Forelimb muscle (tissue), 1 donor: Measurements from ENCODE around the gene SMARCA2. TPM values are rescaled to one million over a fixed set of nuclear protein-coding genes. Genes with fewer than 3 reads are reported as not detected.

Source experiments
- DNase-seq: peaks from one replicate; pipeline ENCODE4 v3.0.0-alpha.2; 2013; ENCODE audit warnings: low read depth
- polyA plus RNA-seq: library from polyadenylated mRNA; unstranded; fragments of 120-200 nt; gene quantifications from one replicate; pipeline ENCODE4 v1.2.1, GENCODE V29; 2013; ENCODE audit not compliant: insufficient read length

The SMARCA2 gene
- polyA plus RNA-seq, 1 donor, result 75.9 TPM

DNA sequence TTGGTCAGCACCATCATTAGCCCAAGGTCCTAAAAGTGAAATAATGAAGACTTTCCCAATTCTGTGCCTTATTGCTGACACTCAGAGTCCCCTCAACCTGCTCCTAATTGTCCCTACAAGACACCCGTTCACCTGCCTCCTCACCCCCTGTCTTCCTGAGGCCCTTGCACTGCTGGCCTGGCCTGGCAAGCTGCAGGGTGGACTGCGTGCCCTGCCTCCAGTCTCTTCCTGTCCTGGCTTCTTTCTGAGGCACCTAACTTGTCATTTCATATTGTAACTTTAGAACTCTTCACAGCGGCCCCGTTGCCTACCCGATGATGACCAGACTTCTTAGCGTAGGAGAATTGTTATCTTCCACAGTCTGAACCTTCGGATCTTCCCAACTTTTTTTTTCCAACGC, 153.9 kb downstream of the SMARCA2 start:
- DNase-seq, result no peak

DNA sequence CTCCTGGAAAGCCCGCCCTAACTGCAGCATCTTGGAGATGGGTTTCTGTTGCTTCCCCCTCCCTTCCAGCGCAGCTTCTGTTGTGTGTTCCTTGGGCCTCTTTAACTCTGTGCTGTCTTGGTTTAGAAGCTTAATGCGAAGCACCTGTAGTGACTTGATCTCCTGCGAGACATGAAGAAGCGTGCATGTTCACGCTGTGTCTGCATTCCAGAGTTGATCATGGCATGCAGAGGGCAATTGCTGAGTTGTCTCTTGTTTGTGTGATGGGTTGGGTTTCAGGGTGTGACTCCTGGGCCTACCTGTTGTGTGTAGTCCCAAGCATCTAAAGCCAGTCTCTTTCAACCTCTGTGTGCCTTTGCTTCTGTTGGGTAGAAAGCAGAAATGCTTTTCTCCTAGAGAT, 155.6 kb downstream of the SMARCA2 start:
- DNase-seq, result no peak

DNA sequence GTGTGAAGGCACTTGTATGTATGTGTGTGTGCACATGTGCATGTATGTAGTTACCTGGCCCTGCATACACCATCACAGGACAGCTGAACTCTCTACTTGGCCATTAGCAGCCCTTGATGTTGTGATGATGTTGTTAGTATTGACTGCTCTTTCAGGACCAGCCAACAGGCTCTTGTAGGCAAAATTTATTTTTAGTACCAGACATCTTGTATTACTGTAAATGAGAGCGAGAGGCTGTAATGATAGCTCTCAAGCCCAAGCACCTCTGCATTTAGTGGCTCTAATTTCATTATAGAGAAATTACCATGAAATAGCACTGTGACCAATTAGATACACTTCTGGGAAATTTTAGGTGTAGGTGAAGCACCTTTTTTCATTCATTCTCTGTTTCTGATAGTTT, 158.0 kb downstream of the SMARCA2 start:
- no peak for DNase-seq

DNA sequence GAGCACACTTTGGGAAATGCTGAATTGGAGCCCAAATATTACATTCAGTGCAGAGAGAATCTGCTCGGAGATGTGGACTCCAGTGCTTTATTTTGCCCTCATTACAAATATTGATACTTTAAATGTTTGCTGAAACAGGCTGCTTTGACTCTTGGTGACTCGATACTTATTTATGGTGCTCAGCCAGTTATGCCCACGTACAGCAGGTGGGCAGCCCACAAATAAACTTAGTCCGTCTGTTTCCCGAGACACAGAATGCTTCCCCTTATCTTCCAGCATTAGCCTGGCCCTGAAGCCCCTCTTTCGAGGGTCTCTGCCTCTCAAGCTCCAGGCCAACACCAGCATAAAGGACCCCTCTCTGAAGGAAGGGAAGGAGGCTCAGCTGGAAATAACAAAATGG, 158.7 kb downstream of the SMARCA2 start:
- DNase-seq, result no peak

DNA sequence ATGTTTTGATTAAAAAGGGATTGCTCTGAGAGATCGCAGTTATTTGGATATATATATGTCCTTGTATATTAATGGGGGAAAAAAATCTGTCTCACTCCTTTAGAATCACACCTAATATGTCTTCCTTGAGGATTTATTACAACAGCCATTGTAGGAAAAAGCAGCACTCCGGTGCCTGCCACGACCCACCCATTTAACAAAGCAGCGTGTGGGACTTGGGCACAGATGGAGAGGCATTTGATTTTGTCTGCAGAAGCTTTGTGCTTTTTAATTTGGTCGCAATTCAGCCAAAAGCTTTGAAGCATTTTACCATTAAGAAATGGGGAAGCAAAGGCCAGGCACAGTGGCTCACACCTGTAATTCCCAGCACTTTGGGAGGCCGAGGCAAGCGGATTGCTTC, 159.2 kb downstream of the SMARCA2 start:
- DNase-seq, result no peak

DNA sequence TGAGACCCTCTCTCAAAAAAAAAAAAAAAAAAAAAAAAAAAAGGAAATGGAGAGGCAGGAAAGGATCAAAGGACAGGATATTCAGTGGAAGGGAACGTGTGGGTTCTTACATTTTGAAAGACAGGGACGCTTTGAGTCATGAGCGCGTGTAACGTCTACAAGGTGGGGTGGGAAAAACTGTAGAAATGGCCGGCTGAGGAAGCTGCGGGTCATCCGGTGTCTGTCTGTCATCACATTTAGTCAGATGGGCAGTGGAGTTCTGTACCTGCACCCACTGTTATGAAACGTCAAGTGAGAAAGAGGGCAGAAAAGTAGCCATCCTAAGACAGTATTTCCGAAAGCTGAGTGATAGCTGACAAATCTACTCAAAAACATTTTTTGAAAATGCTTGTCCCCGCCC, 159.8 kb downstream of the SMARCA2 start:
- no peak for DNase-seq

DNA sequence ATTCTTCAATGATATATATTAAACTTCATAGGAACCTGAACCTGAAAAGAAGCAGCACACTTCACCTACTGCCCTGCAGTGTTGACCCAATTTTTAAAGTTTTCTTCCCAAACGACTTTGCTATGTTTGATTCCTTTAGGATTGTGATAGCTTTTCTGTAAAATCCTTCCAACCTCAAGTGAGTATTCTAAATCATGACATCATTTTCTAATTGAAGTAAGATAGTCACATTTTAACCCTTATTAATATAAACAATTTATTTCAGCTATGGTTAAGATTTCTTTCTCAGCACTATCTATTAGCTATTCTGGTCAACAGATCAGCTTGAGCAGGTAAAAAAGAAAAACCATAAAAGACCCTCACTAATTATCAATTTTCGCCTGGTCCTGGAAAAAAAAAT, 162.0 kb downstream of the SMARCA2 start:
- DNase-seq, result no peak

DNA sequence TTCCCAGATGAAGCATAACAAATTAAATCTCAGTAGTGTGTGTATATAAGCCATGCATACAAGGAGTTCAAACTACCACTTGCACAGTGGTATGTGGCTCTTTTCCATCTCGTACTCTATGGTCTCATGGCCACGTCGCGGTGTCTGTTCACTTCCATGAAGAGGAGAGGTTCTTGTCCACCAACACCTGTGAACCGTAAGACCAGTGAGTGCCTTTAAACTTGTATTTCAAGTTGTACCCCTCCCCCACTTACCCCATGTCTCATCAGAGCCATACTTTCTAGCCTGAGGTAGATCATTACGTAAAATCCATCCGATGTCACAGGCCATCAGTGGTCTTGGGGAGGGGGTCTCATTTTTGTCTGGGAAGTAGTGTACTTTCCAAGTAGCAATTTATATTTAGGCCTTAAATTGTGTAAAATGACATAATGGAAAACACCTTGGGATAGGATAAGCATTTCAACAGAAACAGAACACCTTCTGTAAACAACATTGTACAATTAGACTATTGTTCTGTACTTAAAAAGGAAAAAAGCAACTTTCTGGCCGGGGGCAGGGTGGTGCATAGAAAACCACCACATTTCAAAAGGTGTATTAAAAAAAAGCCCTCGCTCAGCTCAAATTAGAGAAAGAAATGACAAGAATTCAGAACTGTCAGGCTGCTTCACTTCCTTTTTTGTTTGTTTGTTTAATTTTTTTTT, 163.0 kb downstream of the SMARCA2 start:
- DNase-seq, result no peak

DNA sequence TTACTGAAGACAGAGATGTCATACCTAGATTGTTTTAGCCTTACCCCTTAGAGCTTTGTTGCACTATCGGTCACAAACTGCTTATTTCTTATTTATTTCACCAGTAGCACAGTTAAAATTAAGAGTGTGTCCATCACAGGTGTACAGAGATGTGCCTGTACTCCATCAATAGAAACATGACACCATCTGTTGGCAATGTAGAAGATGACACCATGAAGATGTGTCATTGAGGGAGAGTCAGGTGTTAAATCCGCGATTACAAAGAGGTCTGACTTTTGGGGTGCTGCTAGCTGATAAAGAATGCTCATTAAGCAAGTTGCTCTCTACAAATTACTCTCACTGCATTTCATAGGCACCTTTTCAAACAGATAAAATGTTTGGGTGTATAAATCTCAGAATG, 164.4 kb downstream of the SMARCA2 start:
- no peak for DNase-seq

DNA sequence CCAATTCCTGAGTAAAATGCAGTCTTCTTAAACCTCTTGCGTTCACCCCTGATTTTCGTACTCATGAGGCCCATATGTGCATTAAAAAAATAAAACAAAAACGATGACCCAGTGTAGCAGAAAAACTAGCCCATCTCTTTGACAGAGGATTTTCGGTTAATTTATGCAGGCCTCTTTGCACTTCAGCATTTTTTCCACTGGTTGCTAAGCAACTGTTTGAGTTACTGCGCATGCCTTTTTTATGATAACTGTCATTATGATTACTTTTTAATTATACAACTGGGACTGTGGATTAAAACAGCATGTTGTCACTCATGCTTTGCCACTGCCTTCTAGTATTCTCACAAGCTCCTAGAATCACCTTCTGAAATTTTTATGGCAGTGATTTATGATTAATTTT, 165.0 kb downstream of the SMARCA2 start:
- no peak for DNase-seq

DNA sequence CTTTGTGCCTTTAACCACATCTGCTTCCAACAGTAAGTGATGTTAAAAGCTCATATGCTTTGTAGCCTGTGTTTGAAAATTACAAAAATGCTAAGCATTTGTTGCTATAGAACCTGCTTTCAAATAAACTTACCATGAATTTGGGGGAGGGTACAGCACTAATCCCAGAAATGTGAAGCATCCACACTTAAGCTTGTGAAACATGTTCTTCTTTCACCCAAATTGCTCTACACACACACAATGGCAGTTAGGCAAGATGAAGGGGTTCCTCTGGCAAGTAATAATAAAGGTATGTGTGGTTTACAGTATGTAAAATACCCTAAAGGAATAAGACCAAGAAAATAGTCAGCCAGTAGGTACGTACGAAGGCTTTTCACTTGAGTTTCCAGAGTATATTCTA, 165.6 kb downstream of the SMARCA2 start:
- no peak for DNase-seq

DNA sequence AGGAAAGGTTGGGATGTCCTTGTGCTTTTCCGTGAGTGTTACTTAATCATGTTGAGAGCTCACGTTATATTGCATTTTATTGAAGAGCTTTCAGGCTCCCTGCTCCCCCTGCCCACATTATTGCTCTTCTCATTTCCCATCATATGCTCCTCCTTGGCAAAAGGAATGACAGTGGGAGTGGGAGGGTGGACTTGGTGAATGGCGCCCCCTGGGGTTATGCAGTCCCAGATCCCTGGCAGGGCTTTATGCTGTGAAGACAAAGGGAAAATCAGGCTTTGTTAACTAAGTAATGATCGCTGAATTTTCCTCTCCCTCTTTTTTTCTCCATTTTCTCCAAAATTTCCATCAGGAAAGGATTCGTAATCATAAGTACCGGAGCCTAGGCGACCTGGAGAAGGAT, 166.6 kb downstream of the SMARCA2 start:
- DNase-seq, result no peak

DNA sequence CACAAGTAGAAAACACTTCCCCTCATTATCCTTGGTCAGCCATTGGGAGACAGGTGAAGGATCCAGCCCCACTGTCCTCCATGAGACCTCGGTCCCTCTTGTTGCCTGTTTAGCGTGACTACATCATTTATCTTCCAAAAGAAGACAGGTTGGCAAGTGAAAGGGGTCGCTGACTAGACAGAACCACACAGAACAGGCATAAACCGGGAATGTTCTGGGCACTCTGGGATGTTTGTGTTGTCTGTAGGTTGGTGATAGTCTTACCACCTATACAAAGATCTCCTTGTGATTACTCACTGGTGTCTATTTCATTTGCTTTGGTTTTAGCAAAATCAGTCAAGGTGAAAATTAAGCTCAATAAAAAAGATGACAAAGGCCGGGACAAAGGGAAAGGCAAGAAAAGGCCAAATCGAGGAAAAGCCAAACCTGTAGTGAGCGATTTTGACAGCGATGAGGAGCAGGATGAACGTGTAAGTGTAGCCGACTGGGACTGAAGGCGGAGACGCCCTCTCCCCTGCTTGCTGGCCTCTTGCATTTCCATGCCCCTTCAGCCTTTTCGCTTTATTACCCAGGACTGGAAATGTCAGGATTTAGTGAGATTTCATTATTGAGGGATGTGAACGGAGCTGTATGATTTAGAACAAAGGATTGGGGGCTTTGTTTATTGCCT, 175.9 kb downstream of the SMARCA2 start:
- no peak for DNase-seq

DNA sequence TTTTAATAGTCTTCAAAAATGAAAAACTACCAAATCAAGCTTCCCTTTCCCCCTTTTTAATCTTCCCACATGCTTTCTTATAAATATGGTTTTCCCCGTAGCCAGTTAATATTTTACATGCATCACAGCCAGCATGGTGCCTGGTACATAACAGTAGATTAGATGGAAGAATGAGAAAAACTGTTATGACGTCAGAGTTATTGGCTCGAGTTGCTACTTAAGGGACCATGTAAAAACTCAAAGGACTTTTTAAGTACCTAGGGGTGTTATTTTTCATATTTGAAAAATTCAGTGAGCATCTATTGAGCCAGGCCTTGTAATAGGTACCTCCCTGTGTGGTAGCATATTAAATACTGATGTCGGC, 176.4 kb downstream of the SMARCA2 start:
- DNase-seq, result no peak

DNA sequence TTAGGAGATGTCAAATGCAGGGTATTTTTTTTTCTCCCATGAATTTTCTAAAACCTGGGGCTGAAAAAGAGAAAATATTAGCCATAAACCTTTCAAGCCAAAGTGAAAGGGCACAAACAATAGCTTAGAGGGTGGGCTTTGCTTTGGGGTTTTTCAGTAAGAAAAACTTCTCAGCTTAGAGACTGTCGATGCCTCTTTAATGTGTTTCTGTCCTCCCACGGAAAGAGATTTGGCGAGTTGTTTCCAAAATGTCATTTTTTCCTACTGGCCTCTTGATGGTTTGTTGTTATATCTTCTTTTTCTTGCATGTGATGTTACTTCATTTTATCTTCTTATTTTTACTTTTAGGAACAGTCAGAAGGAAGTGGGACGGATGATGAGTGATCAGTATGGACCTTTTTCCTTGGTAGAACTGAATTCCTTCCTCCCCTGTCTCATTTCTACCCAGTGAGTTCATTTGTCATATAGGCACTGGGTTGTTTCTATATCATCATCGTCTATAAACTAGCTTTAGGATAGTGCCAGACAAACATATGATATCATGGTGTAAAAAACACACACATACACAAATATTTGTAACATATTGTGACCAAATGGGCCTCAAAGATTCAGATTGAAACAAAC, 177.3 kb downstream of the SMARCA2 start:
- peak; percentile 13 for DNase-seq

DNA sequence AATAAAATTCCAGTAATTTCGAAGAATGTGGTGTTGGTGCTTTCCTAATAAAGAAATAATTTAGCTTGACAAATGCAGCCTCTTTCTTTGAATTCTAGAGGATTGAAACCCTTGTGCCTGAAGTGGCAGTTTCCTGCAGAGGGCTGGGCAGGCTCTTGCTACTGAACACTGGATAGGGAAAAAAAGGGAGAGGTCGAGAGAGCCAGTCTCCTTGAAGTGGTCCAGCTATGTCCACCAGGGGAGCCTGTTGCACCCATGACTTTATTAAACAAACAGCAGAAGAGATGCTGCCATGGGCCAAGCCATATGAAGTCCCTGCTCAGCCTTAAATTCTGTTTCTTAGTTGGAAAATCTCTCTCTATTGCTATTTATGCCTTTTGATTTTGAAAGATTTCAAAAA, 178.4 kb downstream of the SMARCA2 start:
- DNase-seq, result no peak

DNA sequence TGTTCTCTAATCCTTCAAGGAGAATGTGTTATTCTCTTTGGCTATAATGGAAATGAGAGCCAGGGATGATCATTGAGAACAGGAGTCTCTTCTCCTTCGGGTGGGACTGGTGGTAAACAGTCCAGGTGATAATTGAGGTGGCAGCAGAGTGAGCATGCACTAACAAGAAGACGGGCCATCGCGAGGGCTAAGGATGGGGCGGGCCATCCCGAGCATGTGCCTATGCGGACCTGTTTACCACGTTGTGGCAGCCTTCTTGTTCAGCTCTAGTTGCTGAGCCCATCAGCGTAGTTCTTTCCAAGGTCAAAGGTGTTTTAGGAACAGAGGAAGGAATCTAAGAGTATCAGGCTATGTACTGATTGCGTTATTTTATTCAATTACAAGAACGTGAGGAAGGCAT, 180.1 kb downstream of the SMARCA2 start:
- DNase-seq, result no peak

DNA sequence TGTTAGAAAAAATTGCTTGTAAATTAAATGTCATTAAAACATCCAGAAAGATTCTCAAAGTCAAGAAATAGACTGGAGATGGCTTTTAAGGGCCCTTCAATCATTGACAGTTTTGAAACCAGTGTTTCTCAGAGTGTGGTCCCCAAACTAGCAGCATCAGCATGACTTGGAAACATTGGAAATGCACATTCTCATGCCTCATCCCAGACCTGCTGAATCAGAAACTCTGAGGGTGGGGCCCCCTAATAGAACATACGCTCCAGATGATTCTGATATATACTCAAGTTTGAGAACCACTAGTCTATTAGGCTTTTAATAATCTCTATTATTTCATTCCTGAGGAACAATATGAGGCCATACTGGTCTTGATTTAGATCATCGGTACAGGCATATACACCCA, 181.6 kb downstream of the SMARCA2 start:
- no peak for DNase-seq

DNA sequence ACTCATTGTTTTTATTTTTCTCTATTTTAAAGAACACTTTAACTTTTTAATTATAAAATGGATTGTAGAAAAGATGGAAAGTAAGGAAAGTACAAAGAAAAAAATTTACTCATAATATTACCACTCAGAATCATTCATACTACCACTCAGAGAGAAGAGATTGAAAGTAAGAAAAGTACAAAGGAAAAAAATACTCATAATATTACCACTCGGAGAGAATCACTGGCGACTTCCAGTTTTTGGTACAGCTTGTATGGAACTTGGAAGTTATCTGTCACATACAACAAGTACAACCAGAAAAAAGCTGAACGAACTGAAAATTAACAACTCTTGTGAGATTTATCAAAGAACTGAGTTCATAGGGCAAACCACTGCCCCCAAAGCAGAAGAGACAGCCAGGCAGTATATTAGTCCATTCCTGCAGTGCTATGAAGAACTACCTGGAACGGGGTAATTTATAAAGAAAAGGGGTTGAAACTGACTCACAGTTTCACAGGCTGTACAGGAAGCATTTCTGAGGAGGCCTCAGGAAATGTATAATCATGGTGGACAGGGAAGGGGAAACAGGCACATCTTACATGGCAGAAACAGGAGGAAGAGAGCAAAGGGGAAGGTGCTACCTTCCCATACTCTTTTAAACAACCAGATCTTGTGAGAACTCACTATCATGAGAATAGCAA, 183.9 kb downstream of the SMARCA2 start:
- no peak for DNase-seq

DNA sequence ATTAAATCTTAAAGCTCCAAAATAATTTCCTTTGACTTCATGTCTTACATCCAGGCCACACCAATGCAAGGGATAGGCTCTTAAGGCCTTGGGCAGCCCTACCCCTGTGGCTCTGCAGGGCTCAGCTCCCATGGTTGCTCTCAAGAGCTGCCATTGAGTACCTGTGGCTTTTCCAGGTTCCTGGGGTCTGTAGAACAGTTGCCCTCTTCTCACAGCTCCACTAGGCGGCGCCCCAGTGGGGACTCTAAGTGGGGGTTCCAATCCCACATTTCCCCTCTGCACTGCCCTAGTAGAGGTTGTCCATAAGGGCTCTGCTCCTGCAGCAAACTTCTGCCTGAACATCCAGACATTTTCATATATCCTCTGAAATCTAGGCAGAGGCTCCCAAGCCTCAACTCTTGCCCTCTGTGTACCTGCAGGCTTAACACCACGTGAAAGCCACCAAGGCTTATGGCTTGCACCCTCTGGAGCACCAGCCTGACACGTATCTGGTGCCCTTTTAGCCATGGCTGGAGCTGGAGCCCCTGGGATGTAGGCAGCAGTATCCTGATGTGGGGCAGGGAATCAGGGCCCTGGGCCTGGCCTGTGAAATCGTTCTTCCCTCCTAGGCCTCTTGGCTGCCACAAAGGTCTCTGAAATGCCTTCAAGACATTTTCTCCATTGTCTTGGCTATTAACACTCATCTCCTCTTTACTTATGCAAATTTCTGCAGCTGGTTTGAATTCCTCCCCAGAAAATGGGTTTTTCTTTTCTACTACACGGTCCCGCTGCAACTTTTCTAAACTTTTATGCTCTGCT, 185.1 kb downstream of the SMARCA2 start:
- DNase-seq, result no peak

DNA sequence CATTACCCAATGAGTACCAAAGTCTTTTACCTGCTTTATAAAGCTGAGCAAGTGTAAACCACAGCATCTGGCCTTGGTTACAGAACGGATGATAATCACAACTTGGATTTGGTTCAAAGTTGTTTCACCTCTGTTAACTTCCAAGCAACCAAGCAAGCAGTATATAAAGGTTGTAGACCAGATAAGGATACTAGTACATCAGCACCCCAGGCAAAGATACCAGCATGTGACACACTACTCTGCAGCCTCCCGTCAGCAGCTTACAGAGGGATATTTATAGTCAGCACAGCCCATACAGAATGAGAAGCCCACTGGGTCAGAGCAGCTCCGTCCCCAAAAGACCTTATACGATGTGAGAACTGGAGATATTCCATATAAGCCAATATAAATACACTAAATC, 193.3 kb downstream of the SMARCA2 start:
- no peak for DNase-seq

DNA sequence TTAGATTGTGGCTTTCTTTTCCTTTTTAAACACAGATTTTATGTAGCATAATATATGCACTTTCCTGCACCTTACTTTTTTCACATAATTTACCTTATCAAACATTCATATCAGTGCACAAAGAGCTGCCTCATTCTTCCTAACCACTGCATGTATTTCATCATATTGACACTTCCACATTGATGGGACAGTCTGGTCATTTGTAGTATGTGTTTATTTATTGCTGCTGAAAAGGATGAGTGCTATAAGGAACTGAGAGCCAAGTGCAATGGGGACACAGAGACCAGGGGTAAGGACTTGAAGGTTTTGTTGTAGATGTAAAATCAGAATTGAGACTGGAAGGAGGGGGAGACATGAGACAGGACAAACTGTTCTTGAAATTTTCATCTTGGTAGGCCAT, 193.8 kb downstream of the SMARCA2 start:
- DNase-seq, result no peak
